ENCODE results near the gene AGAP5. TPM values are rescaled to one million over a fixed set of nuclear protein-coding genes. Genes with fewer than 3 reads are reported as not detected.

The AGAP5 gene
- total and polyA plus RNA-seq, 2 of the 4 experiments (the other 2 are of a cell fraction): 1.8 to 4.1 TPM

- H3K4me3 ChIP-seq (ENCODE audit: insufficient read depth, low read depth, low read length): no peak overlapping the region
- no peak overlapping the region for H3K4me2 ChIP-seq (ENCODE audit: low read depth, low read length)
- H3K9ac ChIP-seq (ENCODE audit: low read depth, low read length): no peak overlapping the region
- no peaks in the 10 kb centered on the region; a peak in 1 of 4 replicates for H3K79me1 ChIP-seq (ENCODE audit: low read depth in 1 of 2, low read length in 2 of 2)
- WGBS, 2 experiments (ENCODE audit: extremely low coverage in 2 of 2, insufficient read length in 1 of 2): no CpG with 5 or more reads among the region's 12 CpGs
- no peak overlapping the region for H3K14ac ChIP-seq (replicated peaks; ENCODE audit: low read depth, low read length)
- H2BK20ac ChIP-seq (ENCODE audit: low read depth, low read length): no peak overlapping the region
- H4K8ac ChIP-seq (ENCODE audit: low read depth in 2 of 2, low read length in 2 of 2): no peak overlapping the region
- DNase-seq: no peak
- no peak overlapping the region for H3K4ac ChIP-seq (ENCODE audit: low read depth, low read length)
- in situ Hi-C loops (cut with MboI; ENCODE audit: low sequenced_read_pairs) (no loop called here), intact Hi-C loops (cut with micrococcal nuclease) (no loop called here), dilution Hi-C loops (cut with HindIII; ENCODE audit: low sequenced_read_pairs, unreplicated experiment) (no loop called here)
- H3K4me1 ChIP-seq (ENCODE audit: control insufficient read depth, insufficient read depth, low read length): peaks cover 8% of the 10 kb centered on the region
- no peak overlapping the region for H2AK9ac ChIP-seq (replicated peaks; ENCODE audit: low read depth, low read length, poor library complexity)
- peaks cover 10% of the 10 kb centered on the region for H3K9me1 ChIP-seq (ENCODE audit: insufficient read depth, low read length)
- POLR2A ChIA-PET (ENCODE audit: unreplicated experiment): interaction anchor here (0.6 kb wide), 1 partner anchor 86 kb away, joined by 3 read pairs; no protein-coding TSS in a partner anchor
- H3K27ac ChIP-seq (ENCODE audit: insufficient read depth, low read length): no peak overlapping the region
- no peak overlapping the region for H3K23ac ChIP-seq (ENCODE audit: low read depth, low read length)
- H3K36me3 ChIP-seq (ENCODE audit: control insufficient read depth, insufficient read depth, low read length): no peaks in the 10 kb centered on the region
- CTCF ChIA-PET: no interaction called here
- no peak overlapping the region for H2BK120ac ChIP-seq (ENCODE audit: low read depth, low read length)
- H2AFZ ChIP-seq (replicated peaks; ENCODE audit: low read length, poor library complexity): no peak overlapping the region
- no peaks in the 10 kb centered on the region for H3K27me3 ChIP-seq (ENCODE audit: control insufficient read depth, insufficient read depth, low read length)
- no peak overlapping the region for H2BK5ac ChIP-seq (ENCODE audit: low read depth, low read length, poor library complexity, severe bottlenecking)
- H3K18ac ChIP-seq (ENCODE audit: low read depth, low read length): no peak overlapping the region
- H3K56ac ChIP-seq (ENCODE audit: extremely low read depth, insufficient read depth, low read length): no peak overlapping the region
- no peaks in the 10 kb centered on the region for H4K20me1 ChIP-seq (ENCODE audit: insufficient read depth, low read length)
- peak overlapping the region; percentile 78; the same call in 1 of the 2 replicates for H2AK5ac ChIP-seq (ENCODE audit: low read depth, low read length)
- H4K5ac ChIP-seq (ENCODE audit: low read depth, low read length): no peak overlapping the region
- no peak for TF ChIP-seq BHLHE40 (IDR thresholded peaks at IDR 0.05; ENCODE audit: low read depth, low read length)
- TF ChIP-seq MAZ (IDR thresholded peaks at IDR 0.05; ENCODE audit: borderline replicate concordance, low read depth, low read length): no peak
- no peak for TF ChIP-seq SMC3 (IDR thresholded peaks at IDR 0.05; ENCODE audit: low read depth, low read length)
- TF ChIP-seq USF2 (IDR thresholded peaks at IDR 0.05; ENCODE audit: low read depth, low read length): no peak
- TF ChIP-seq RFX5 (IDR thresholded peaks at IDR 0.05; ENCODE audit: low read depth, low read length): no peak
- TF ChIP-seq FOS (IDR thresholded peaks at IDR 0.05; ENCODE audit: low read depth, low read length): no peak
- TF ChIP-seq NFE2L2 (IDR thresholded peaks at IDR 0.05; ENCODE audit: low read depth, low read length): no peak
- TF ChIP-seq CEBPB (IDR thresholded peaks at IDR 0.05; ENCODE audit: low read depth, low read length): no peak
- TF ChIP-seq RCOR1 (IDR thresholded peaks at IDR 0.05; ENCODE audit: insufficient replicate concordance, low read length): no peak
- no peak for TF ChIP-seq CHD1 (IDR thresholded peaks at IDR 0.05; ENCODE audit: low read depth, low read length)
- no peak for TF ChIP-seq MXI1 (IDR thresholded peaks at IDR 0.05; ENCODE audit: borderline replicate concordance, low read depth, low read length)
- no peaks in the 10 kb centered on the region for H3K9me3 ChIP-seq (ENCODE audit: control insufficient read depth, insufficient read depth, low read length)
- BruUV-seq (replicated peaks): no TSS peak
- H2BK15ac ChIP-seq (ENCODE audit: low read depth, low read length): no peak overlapping the region; the same call in 2 of the 3 replicates
- H4K91ac ChIP-seq (ENCODE audit: insufficient read depth, low read depth, low read length): no peak overlapping the region
- no peak for ATAC-seq (ENCODE audit: low read depth)
These were observed 42.5 kb downstream of the AGAP5 start for GRCh38 chr10:73655257-73655989.
